ENCODE results near the gene TTC23.
"Not testable (repeated sequence)": the region's sequence is repeated elsewhere in the genome, so short reads cannot be mapped to it uniquely, and the experiment has no call there.

Gene TTC23

GRCh38 chr15:99248000-99248715, 1.2 kb downstream of the TTC23 start:
- no peak for DNase-seq

- DNase-seq: peak; percentile 5
Observed at GRCh38 chr15:99247062-99247461, 2.3 kb downstream of the TTC23 start.

- DNase-seq: no peak
Observed at GRCh38 chr15:99244306-99244705, 5.1 kb downstream of the TTC23 start.

- no peak for DNase-seq
Observed at GRCh38 chr15:99241752-99242151, 7.6 kb downstream of the TTC23 start.

GRCh38 chr15:99239545-99240198, 9.7 kb downstream of the TTC23 start:
- no peak for DNase-seq

GRCh38 chr15:99238849-99239248, 10.5 kb downstream of the TTC23 start:
- no peak for DNase-seq

- not testable (repeated sequence) for DNase-seq
Observed at GRCh38 chr15:99234160-99234559, 15.2 kb downstream of the TTC23 start.

- no peak for DNase-seq
Observed at GRCh38 chr15:99232740-99233139, 16.6 kb downstream of the TTC23 start.

GRCh38 chr15:99230867-99231266, 18.5 kb downstream of the TTC23 start:
- DNase-seq: no peak

- no peak for DNase-seq
Observed at GRCh38 chr15:99228120-99228770, 21.1 kb downstream of the TTC23 start.

GRCh38 chr15:99226802-99227201, 22.6 kb downstream of the TTC23 start:
- no peak for DNase-seq

GRCh38 chr15:99224372-99225214, 24.8 kb downstream of the TTC23 start:
- DNase-seq: no peak

GRCh38 chr15:99213187-99213811, 36.1 kb downstream of the TTC23 start:
- peak; percentile 74 for DNase-seq

- peak; percentile 41 for DNase-seq
Observed at GRCh38 chr15:99212406-99212805, 37.0 kb downstream of the TTC23 start.

GRCh38 chr15:99211926-99212325, 37.5 kb downstream of the TTC23 start:
- DNase-seq: no peak

GRCh38 chr15:99210334-99210733, 39.0 kb downstream of the TTC23 start:
- DNase-seq: no peak

GRCh38 chr15:99209326-99209725, 40.1 kb downstream of the TTC23 start:
- no peak for DNase-seq

- DNase-seq: no peak
Observed at GRCh38 chr15:99207672-99208071, 41.7 kb downstream of the TTC23 start.

- no peak for DNase-seq
Observed at GRCh38 chr15:99202176-99202552, 47.2 kb downstream of the TTC23 start.

GRCh38 chr15:99201408-99202175, 47.8 kb downstream of the TTC23 start:
- DNase-seq: no peak

- DNase-seq: no peak
Observed at GRCh38 chr15:99197856-99198255, 51.5 kb downstream of the TTC23 start.

- DNase-seq: not testable (repeated sequence)
Observed at GRCh38 chr15:99192181-99192580, 57.2 kb downstream of the TTC23 start.

All from DMS53 (cell line).